ENCODE data around the gene PIK3AP1.

- TF ChIP-seq CTCF (IDR thresholded peaks at IDR 0.05) (no peak), POLR2A (IDR thresholded peaks at IDR 0.05) (no peak)
Measured at GRCh38 chr10:96616961-96617360, 103.4 kb downstream of the PIK3AP1 start.

All from uterus (tissue), 2 donors.